ENCODE results near the gene TMEM225B.
"Not testable (repeated sequence)": the region's sequence is repeated elsewhere in the genome, so short reads cannot be mapped to it uniquely, and the experiment has no call there.

Gene TMEM225B

GRCh38 chr7:99579956-99580777 lies 17.9 kb upstream of the TMEM225B start:
- peak in 3 of 4 experiments; percentile 11 to 65 (median 16) for DNase-seq

GRCh38 chr7:99580778-99581332 lies 17.2 kb upstream of the TMEM225B start:
- not testable (repeated sequence) for DNase-seq

- DNase-seq, result no peak
These were observed 9.2 kb upstream of the TMEM225B start for GRCh38 chr7:99588868-99589267.

GRCh38 chr7:99594948-99595745 lies 2.9 kb upstream of the TMEM225B start:
- DNase-seq, result no peak

- DNase-seq, result no peak
These were observed 1.6 kb upstream of the TMEM225B start for GRCh38 chr7:99596408-99596955.

- no peak for DNase-seq
These were observed 1.8 kb downstream of the TMEM225B start for GRCh38 chr7:99599836-99600235.

GRCh38 chr7:99601656-99602310 lies 3.7 kb downstream of the TMEM225B start:
- DNase-seq, result no peak

GRCh38 chr7:99605527-99605926 lies 7.5 kb downstream of the TMEM225B start:
- no peak for DNase-seq

GRCh38 chr7:99606531-99606930 lies 8.5 kb downstream of the TMEM225B start:
- DNase-seq, result no peak

GRCh38 chr7:99607548-99607947 lies 9.5 kb downstream of the TMEM225B start:
- no peak for DNase-seq

- no peak for DNase-seq
These were observed 16.4 kb downstream of the TMEM225B start for GRCh38 chr7:99614495-99614894.

- no peak for DNase-seq
These were observed 17.9 kb downstream of the TMEM225B start for GRCh38 chr7:99615989-99616358.

GRCh38 chr7:99616359-99617191 lies 18.5 kb downstream of the TMEM225B start, which contains the start of gene ZSCAN25:
Gene ZSCAN25, plus strand, starts transcription at chr7:99616946. Its CDS starts 2,661 bp downstream, at chr7:99619607.
- peak; percentile 45 to 80 (median 66) for DNase-seq

GRCh38 chr7:99617192-99617781 lies 19.2 kb downstream of the TMEM225B start:
- no peak for DNase-seq

- DNase-seq, result no peak
These were observed 20.7 kb downstream of the TMEM225B start for GRCh38 chr7:99618726-99619125.

- DNase-seq, result no peak
These were observed 21.6 kb downstream of the TMEM225B start for GRCh38 chr7:99619571-99620130.

- no peak for DNase-seq
These were observed 23.2 kb downstream of the TMEM225B start for GRCh38 chr7:99621271-99621670.

- no peak for DNase-seq
These were observed 24.5 kb downstream of the TMEM225B start for GRCh38 chr7:99622596-99622995.

GRCh38 chr7:99623091-99623693 lies 25.1 kb downstream of the TMEM225B start:
- no peak for DNase-seq

- no peak for DNase-seq
These were observed 25.8 kb downstream of the TMEM225B start for GRCh38 chr7:99623702-99624447.

Measured in activated naive CD4-positive, alpha-beta T cell (primary cell).